Glutamatergic neuron (in vitro differentiated cells): ENCODE results near the gene MICAL3. TPM values are rescaled to one million over a fixed set of nuclear protein-coding genes. Genes with fewer than 3 reads are reported as not detected.

Source experiments
- DNase-seq: peaks from one replicate; pipeline ENCODE4 v3.0.0; 2022
- H3K27ac Mint-ChIP-seq: one replicate; pipeline ENCODE4 v1.8.0; 2020; ENCODE audit warnings: mild to moderate bottlenecking, mixed read lengths, inconsistent platforms; ENCODE audit not compliant: unreplicated experiment
- H3K27me3 Mint-ChIP-seq: one replicate; pipeline ENCODE4 v1.8.0; 2020; ENCODE audit warnings: mild to moderate bottlenecking, moderate library complexity, mixed read lengths, inconsistent platforms; ENCODE audit not compliant: unreplicated experiment
- H3K36me3 Mint-ChIP-seq: one replicate; pipeline ENCODE4 v1.8.0; 2020; ENCODE audit warnings: mild to moderate bottlenecking, mixed read lengths, inconsistent platforms; ENCODE audit not compliant: unreplicated experiment
- H3K4me1 Mint-ChIP-seq: one replicate; pipeline ENCODE4 v1.8.0; 2020; ENCODE audit warnings: mild to moderate bottlenecking, low read depth, mixed read lengths, inconsistent platforms; ENCODE audit not compliant: unreplicated experiment
- H3K4me3 Mint-ChIP-seq: one replicate; pipeline ENCODE4 v1.8.0; 2020; ENCODE audit warnings: mild to moderate bottlenecking, mixed read lengths, inconsistent platforms; ENCODE audit not compliant: unreplicated experiment
- H3K9me3 Mint-ChIP-seq: one replicate; pipeline ENCODE4 v1.8.0; 2020; ENCODE audit warnings: mild to moderate bottlenecking, moderate library complexity, mixed read lengths, inconsistent platforms; ENCODE audit not compliant: unreplicated experiment
- total RNA-seq: library from RNA; stranded (reverse); fragmentation: NEBNext Ultra II Directional; extraction: Animal tissue kit (Norgen Biotek cat#: 25700); gene quantifications from one replicate; pipeline ENCODE4 v1.2.1, GENCODE V29; 2021; ENCODE audit not compliant: unreplicated experiment
- TF ChIP-seq, protein P1 (sequence below): fragments of 200-600 bp; sonication (generic); IDR thresholded peaks from one replicate; pipeline ENCODE4 v1.5.0; 2021; ENCODE audit not compliant: partially characterized antibody, unreplicated experiment

MICAL3 gene
- total RNA-seq, 1 donor from 2014 or later, result 132 TPM

DNA sequence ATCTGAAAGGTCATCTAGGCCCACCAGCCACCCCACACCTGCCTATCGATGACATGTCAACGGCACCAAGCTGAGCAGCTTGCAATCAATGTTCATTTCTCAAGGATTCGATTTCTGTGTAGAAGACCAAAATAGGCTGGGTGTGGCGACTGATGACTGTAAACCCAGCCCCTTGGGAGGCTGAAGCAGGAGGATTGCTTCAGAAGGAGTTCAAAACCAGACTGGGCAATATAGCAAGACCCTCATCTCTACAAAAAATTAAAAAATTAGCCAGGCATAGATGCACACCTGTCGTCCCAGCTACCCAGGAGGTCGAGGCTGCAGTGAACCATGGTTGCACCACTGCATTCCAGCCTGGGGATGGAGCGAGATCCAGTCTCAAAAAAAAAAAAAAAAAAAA, 108.7 kb downstream of the MICAL3 start:
- H3K27ac Mint-ChIP-seq, result no peak overlapping the region
- H3K27me3 Mint-ChIP-seq, result peaks cover 7% of the 10 kb centered on the region
- H3K4me1 Mint-ChIP-seq, result peaks cover 36% of the 10 kb centered on the region
- peaks cover 2% of the 10 kb centered on the region for H3K9me3 Mint-ChIP-seq
- H3K4me3 Mint-ChIP-seq, result no peak overlapping the region
- TF ChIP-seq, protein P1, sequence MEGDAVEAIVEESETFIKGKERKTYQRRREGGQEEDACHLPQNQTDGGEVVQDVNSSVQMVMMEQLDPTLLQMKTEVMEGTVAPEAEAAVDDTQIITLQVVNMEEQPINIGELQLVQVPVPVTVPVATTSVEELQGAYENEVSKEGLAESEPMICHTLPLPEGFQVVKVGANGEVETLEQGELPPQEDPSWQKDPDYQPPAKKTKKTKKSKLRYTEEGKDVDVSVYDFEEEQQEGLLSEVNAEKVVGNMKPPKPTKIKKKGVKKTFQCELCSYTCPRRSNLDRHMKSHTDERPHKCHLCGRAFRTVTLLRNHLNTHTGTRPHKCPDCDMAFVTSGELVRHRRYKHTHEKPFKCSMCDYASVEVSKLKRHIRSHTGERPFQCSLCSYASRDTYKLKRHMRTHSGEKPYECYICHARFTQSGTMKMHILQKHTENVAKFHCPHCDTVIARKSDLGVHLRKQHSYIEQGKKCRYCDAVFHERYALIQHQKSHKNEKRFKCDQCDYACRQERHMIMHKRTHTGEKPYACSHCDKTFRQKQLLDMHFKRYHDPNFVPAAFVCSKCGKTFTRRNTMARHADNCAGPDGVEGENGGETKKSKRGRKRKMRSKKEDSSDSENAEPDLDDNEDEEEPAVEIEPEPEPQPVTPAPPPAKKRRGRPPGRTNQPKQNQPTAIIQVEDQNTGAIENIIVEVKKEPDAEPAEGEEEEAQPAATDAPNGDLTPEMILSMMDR, result no peak
- no peak for DNase-seq
- no peaks in the 10 kb centered on the region for H3K36me3 Mint-ChIP-seq

- H3K9me3 Mint-ChIP-seq, result peaks cover 6% of the 10 kb centered on the region
- no peaks in the 10 kb centered on the region for H3K36me3 Mint-ChIP-seq
- no peak overlapping the region for H3K4me3 Mint-ChIP-seq
- H3K4me1 Mint-ChIP-seq, result peaks cover 36% of the 10 kb centered on the region
- H3K27me3 Mint-ChIP-seq, result peaks cover 9% of the 10 kb centered on the region
- DNase-seq, result no peak
- TF ChIP-seq, protein P1, result no peak
- no peak overlapping the region for H3K27ac Mint-ChIP-seq
These were observed 109.2 kb downstream of the MICAL3 start for GRCh38 chr22:17915188-17915587.

GRCh38 chr22:17914474-17914873, 109.9 kb downstream of the MICAL3 start:
- peaks cover 9% of the 10 kb centered on the region for H3K27me3 Mint-ChIP-seq
- no peak for DNase-seq
- H3K36me3 Mint-ChIP-seq, result no peaks in the 10 kb centered on the region
- H3K9me3 Mint-ChIP-seq, result peaks cover 10% of the 10 kb centered on the region
- H3K4me3 Mint-ChIP-seq, result no peak overlapping the region
- peaks cover 36% of the 10 kb centered on the region for H3K4me1 Mint-ChIP-seq
- TF ChIP-seq, protein P1, result no peak
- H3K27ac Mint-ChIP-seq, result no peak overlapping the region

DNA sequence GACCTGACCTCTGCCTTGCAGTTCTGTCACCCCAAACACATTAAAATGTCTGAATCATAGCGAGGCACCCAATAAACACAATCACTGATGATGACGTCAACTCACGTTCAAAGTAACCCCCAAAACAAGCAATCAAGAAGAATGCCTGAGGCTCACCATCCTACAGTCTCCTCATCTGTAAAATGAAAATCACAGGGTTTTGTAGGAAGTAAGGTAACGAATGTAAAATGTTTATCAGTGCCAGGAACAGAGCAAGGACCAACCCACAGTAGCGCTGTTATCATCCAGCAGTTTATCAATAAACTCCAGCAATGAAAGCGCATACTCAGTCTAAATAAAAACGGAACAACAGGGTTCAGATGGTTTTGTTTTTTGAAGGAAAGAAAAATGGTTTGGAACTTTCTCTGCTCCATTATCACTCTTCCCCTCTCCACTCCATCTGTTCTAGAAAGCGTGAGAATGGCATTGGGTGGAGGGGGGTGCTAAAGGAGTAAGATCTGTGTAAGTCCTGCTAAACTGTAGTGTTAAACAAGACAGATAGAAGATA, 110.5 kb downstream of the MICAL3 start:
- H3K4me1 Mint-ChIP-seq, result peaks cover 34% of the 10 kb centered on the region
- H3K4me3 Mint-ChIP-seq, result no peak overlapping the region
- DNase-seq, result no peak
- peaks cover 9% of the 10 kb centered on the region for H3K27me3 Mint-ChIP-seq
- no peak overlapping the region for H3K27ac Mint-ChIP-seq
- TF ChIP-seq, protein P1, result no peak
- H3K9me3 Mint-ChIP-seq, result peaks cover 10% of the 10 kb centered on the region
- H3K36me3 Mint-ChIP-seq, result no peaks in the 10 kb centered on the region

- H3K27ac Mint-ChIP-seq, result peak overlapping the region; percentile 54
- H3K4me1 Mint-ChIP-seq, result peaks cover 34% of the 10 kb centered on the region
- TF ChIP-seq, protein P1, result no peak
- peak; percentile 33 for DNase-seq
- peaks cover 9% of the 10 kb centered on the region for H3K27me3 Mint-ChIP-seq
- H3K4me3 Mint-ChIP-seq, result peak overlapping the region; percentile 16
- no peaks in the 10 kb centered on the region for H3K36me3 Mint-ChIP-seq
- peaks cover 10% of the 10 kb centered on the region for H3K9me3 Mint-ChIP-seq
These were observed 111.2 kb downstream of the MICAL3 start for GRCh38 chr22:17912945-17913721.
